Stomach (tissue), 9 donors: ENCODE data around the gene RPH3AL. TPM values are rescaled to one million over a fixed set of nuclear protein-coding genes. Genes with fewer than 3 reads are reported as not detected.
"Not testable (repeated sequence)": the region's sequence is repeated elsewhere in the genome, so short reads cannot be mapped to it uniquely, and the experiment has no call there.

ENCODE experiments used
- DNase-seq, 2 donors: peaks; one replicate each; pipeline versions ENCODE4 v3.0.0 to v3.0.0-alpha.2; 2013 to 2019
- H3K27ac ChIP-seq, 5 donors: fragments of 200-600 bp in 4 of 5; sonication (generic) in 4 of 5; one replicate each; pipeline ENCODE4 v1.5.1; 2013 to 2019; ENCODE audit warnings: mild to moderate bottlenecking in 1 of 5, moderate library complexity in 1 of 5
- H3K27me3 ChIP-seq, 3 donors: fragments of 200-600 bp; sonication (generic); one replicate each; pipeline ENCODE4 v1.5.1; 2017 to 2019; ENCODE audit warnings: mixed run types in 1 of 3
- H3K36me3 ChIP-seq, 4 donors: fragments of 200-600 bp; sonication (generic); 1 replicate in 3 of 4; 2 replicates in 1 of 4; pipeline ENCODE4 v1.5.1; 2016 to 2019
- H3K4me1 ChIP-seq, 4 donors: fragments of 200-600 bp; sonication (generic); one replicate each; pipeline ENCODE4 v1.5.1; 2016 to 2019
- H3K4me3 ChIP-seq, 4 donors: fragments of 200-600 bp; sonication (generic) in 3 of 4; one replicate each; pipeline ENCODE4 v1.5.1; 2016 to 2019; ENCODE audit warnings: mild to moderate bottlenecking in 1 of 4
- H3K9me3 ChIP-seq, 4 donors: fragments of 200-600 bp; sonication (generic); one replicate each; pipeline ENCODE4 v1.5.1; 2016 to 2019
- EP300 ChIP-seq: sonication (generic); formaldehyde crosslinking; IDR thresholded peaks from one replicate; pipeline ENCODE4 v1.6.1; 2017; ENCODE audit warnings: antibody characterized with exemption
- POLR2A ChIP-seq, 4 donors: fragments of 450-650 bp; IDR thresholded peaks; one replicate each; pipeline ENCODE4 v1.6.1; 2016; ENCODE audit warnings: antibody characterized with exemption in 4 of 4, control low read depth in 2 of 4, mild to moderate bottlenecking in 1 of 4, moderate library complexity in 1 of 4
- POLR2AphosphoS5 ChIP-seq, 3 donors: sonication (generic); formaldehyde crosslinking; IDR thresholded peaks; one replicate each; pipeline ENCODE4 v1.6.1; 2016; ENCODE audit warnings: antibody characterized with exemption in 3 of 3
- WGBS, 5 donors: extraction: QIAGEN DNeasy Blood & Tissue Kit in 3 of 5; methylation state at CpG; one replicate each; pipeline versions ENCODE4 v1.1.5 to v1.1.7; 2013 to 2018; 5-methylcytosine and 5-hydroxymethylcytosine counted together
- intact Hi-C: fragments of 100-400 bp; cut with DNase I; formaldehyde crosslinking; loops from one replicate; pipeline ENCODE4 v1.15.1; 2023; ENCODE audit warnings: low total_unique reads
- polyA plus RNA-seq, 3 donors: library from polyadenylated mRNA; stranded (reverse); fragments of 200-250 nt; gene quantifications; one replicate each; pipeline ENCODE4 v1.2.3, GENCODE V29; 2013
- total RNA-seq, 5 donors: library from RNA; depleted of rRNA; stranded (reverse); fragments of >200 nt; gene quantifications; one replicate each; pipeline versions ENCODE4 v1.1.0 to v1.2.3, GENCODE V29; 2014 to 2016
- TF ChIP-seq, protein P1 (sequence below), 7 experiments: fragments of 450-650 bp in 4 of 7; fragments of 200-600 bp in 3 of 7; sonication (generic) in 3 of 7; IDR thresholded peaks; one replicate each; pipeline ENCODE4 v1.5.1; 2016 to 2019; ENCODE audit warnings: antibody characterized with exemption in 7 of 7, control low read depth in 2 of 7, mild to moderate bottlenecking in 1 of 7
- donor health status: healthy with polysubstance abuse.
- donor health status: Bipolar disorder and iron deficiency.
- donor health status: healthy.

RPH3AL gene
- total and polyA plus RNA-seq, 8 donors: 4.9 to 38.5 (median 17.4) TPM

DNA sequence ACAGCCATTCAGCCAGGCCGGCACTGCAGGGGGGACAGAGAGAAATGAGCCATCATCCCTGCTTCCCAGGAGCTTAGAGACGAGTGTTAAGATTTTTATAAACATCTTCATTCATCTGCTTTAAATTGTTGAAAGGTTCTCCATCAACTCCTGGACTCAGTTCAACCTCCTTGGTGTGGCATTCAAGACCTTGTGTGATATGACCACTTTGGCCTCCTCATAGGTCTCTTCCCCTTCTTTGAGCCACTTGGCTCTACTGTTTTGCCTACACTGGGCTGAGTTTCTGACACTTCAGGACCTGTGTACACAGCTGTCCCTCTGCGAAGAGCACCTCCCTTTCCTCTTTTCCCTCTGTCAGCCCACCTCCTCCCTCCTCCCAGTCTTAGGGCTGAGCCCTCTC, 175.5 kb downstream of the RPH3AL start:
- Histone ChIP-seq H3K27ac (no peak overlapping the region), H3K27me3 (peaks cover 12 to 74% (median 23%) of the 10 kb centered on the region in 3 donors), H3K36me3 (no peaks in the 10 kb centered on the region), H3K4me1 (peaks cover 18 to 33% (median 30%) of the 10 kb centered on the region in 4 donors), H3K4me3 (no peak overlapping the region), H3K9me3 (no peaks in the 10 kb centered on the region)
- 77 to 89% (median 86%) methylated on average over 3 of the region's 3 CpGs for WGBS, 5 donors
- TF ChIP-seq POLR2AphosphoS5 (IDR thresholded peaks at IDR 0.05): no peak
- no peak for DNase-seq
- intact Hi-C loops: no loop called here

DNA sequence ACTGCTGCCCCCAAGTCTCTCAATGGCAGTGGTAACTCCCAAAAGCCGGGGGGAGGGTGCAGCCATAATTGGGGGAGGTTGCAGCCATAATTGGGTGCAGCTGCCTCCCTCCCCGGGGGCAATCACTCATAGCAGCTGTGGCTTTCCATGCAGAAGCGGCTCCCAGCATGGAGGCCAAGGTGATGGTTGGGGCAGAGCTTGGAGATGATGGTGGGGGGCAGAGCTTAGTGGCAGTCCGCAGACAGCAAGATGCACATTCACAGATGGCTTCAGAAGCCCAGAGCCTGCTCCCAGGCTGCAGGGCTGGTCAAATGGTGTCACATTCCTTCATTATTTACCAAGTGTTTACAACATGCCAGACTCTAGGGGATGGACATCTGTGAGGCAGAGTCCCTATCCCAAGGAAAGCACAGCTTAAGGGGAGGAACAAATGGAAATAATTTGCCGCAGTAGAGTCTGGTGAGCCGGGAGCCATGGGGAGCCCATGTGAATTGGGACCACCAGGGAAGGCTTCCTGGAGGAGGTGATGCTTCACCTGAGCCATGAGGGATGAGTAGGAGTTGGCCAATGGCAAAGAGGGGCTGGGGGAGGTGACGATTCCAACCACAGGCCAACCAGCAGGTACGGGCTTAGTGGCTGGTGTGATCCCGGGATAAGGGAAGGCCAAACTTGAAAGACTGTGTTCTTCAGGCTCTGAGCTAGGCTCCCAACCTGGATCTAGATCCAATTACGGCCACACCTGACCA, 179.3 kb downstream of the RPH3AL start:
- H3K4me1 ChIP-seq: peaks cover 0 to 2% (median 0%) of the 10 kb centered on the region in 4 donors
- H3K9me3 ChIP-seq: no peaks in the 10 kb centered on the region
- no peaks in the 10 kb centered on the region for H3K36me3 ChIP-seq
- no peak overlapping the region for H3K4me3 ChIP-seq
- H3K27ac ChIP-seq: no peak overlapping the region
- no peak for DNase-seq
- peaks cover 0 to 43% (median 0%) of the 10 kb centered on the region in 3 donors for H3K27me3 ChIP-seq
- TF ChIP-seq, protein P1, sequence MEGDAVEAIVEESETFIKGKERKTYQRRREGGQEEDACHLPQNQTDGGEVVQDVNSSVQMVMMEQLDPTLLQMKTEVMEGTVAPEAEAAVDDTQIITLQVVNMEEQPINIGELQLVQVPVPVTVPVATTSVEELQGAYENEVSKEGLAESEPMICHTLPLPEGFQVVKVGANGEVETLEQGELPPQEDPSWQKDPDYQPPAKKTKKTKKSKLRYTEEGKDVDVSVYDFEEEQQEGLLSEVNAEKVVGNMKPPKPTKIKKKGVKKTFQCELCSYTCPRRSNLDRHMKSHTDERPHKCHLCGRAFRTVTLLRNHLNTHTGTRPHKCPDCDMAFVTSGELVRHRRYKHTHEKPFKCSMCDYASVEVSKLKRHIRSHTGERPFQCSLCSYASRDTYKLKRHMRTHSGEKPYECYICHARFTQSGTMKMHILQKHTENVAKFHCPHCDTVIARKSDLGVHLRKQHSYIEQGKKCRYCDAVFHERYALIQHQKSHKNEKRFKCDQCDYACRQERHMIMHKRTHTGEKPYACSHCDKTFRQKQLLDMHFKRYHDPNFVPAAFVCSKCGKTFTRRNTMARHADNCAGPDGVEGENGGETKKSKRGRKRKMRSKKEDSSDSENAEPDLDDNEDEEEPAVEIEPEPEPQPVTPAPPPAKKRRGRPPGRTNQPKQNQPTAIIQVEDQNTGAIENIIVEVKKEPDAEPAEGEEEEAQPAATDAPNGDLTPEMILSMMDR (IDR thresholded peaks at IDR 0.05): no peak
- TF ChIP-seq EP300: no peak
- no peak for TF ChIP-seq POLR2A (IDR thresholded peaks at IDR 0.05)
- no peak for TF ChIP-seq POLR2AphosphoS5 (IDR thresholded peaks at IDR 0.05)
- intact Hi-C loops: no loop called here
- WGBS, 5 donors: 80 to 85% (median 83%) methylated on average over 10 of the region's 10 CpGs

DNA sequence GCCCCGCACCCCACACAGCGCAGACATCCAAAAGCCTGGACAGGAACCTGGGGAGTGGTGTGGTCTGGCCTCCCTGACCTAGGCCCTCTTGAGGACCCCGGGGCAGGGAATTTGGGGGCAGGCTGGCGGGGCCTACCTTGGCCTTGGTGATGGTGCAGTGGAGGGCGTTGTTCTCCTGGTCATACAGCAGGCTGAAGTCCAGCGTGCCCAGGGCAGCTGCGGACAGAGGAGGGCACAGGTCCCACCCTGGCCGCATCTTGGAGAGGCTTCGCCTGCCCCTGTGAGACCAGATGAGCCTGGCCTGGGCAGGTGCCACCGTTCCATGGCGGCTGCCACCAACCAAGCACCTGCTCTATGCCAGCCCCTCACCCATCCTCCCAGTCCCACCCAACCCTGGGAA, 180.2 kb downstream of the RPH3AL start:
- no peak for DNase-seq
- H3K27me3 ChIP-seq: peaks cover 0 to 35% (median 0%) of the 10 kb centered on the region in 3 donors
- no peak overlapping the region for H3K27ac ChIP-seq
- TF ChIP-seq POLR2AphosphoS5 (IDR thresholded peaks at IDR 0.05) (no peak), EP300 (no peak), POLR2A (IDR thresholded peaks at IDR 0.05) (no peak)
- TF ChIP-seq, protein P1 (IDR thresholded peaks at IDR 0.05): no peak
- WGBS, 5 donors: 72 to 92% (median 85%) methylated on average over 3 to 11 of the region's 11 CpGs
- no peaks in the 10 kb centered on the region for H3K9me3 ChIP-seq
- H3K4me3 ChIP-seq: no peak overlapping the region
- H3K4me1 ChIP-seq: no peaks in the 10 kb centered on the region
- H3K36me3 ChIP-seq: no peaks in the 10 kb centered on the region
- intact Hi-C loops: no loop called here

DNA sequence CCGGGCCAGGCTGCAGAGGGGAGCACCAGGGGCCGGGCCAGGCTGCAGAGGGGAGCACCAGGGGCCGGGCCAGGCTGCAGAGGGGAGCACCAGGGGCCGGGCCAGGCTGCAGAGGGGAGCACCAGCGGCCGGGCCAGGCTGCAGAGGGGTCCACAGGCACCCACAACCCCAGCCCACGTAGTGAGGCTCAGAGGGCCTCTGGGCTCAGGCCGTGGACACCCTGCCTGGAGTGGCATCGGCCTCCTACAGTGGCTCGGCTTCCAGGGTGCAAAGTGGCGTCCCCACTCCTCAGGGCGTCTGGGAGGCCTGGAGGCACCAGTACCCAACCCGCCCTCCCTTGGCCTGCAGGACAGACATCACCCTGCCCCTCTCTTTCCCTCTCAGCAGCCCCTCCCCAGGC, 180.7 kb downstream of the RPH3AL start:
- 90 to 97% (median 93%) methylated on average over 6 to 12 of the region's 13 CpGs for WGBS, 5 donors
- Histone ChIP-seq H3K4me3 (no peak overlapping the region), H3K9me3 (no peaks in the 10 kb centered on the region), H3K4me1 (no peaks in the 10 kb centered on the region), H3K36me3 (no peaks in the 10 kb centered on the region), H3K27ac (no peak overlapping the region), H3K27me3 (peaks cover 0 to 33% (median 0%) of the 10 kb centered on the region in 3 donors)
- DNase-seq: no peak
- intact Hi-C loops: no loop called here
- TF ChIP-seq POLR2AphosphoS5 (IDR thresholded peaks at IDR 0.05) (no peak), EP300 (no peak), POLR2A (IDR thresholded peaks at IDR 0.05) (no peak)
- TF ChIP-seq, protein P1 (IDR thresholded peaks at IDR 0.05): no peak

DNA sequence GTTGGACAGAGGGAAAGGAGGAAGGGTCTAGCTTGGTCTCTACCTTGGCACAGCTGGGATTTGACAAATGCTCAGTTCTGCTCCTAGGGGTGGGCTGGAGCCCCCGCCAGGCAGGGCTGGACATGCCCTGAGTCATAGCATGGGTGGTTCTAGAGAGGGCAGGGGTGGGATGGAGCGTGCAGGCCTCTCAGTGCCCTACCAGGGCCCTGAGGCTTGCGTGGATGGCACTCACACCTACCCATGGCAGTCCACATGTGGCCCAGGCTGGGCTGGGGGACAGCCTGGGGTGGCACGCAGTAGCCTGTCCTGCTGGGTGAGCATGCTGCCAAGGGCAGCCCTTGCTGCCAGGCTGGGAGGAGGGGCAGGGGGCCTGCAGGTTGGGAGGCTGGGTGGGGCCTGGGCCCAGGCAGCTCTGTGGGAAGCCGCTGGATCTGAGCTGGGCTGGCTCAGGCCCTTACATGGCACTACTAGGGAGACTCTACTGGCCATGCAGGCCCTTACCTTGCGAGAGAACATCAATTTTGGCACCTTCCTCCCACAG, 182.4 kb downstream of the RPH3AL start:
- WGBS, 5 donors: 80 to 100% (median 88%) methylated on average over 1 to 6 of the region's 6 CpGs
- H3K27ac ChIP-seq: no peak overlapping the region
- intact Hi-C loops: no loop called here
- DNase-seq: no peak
- no peaks in the 10 kb centered on the region for H3K9me3 ChIP-seq
- no peak for TF ChIP-seq EP300
- no peak for TF ChIP-seq POLR2A (IDR thresholded peaks at IDR 0.05)
- TF ChIP-seq, protein P1 (IDR thresholded peaks at IDR 0.05): no peak
- TF ChIP-seq POLR2AphosphoS5 (IDR thresholded peaks at IDR 0.05): no peak
- peaks cover 0 to 3% (median 0%) of the 10 kb centered on the region in 4 donors for H3K36me3 ChIP-seq
- no peaks in the 10 kb centered on the region for H3K4me1 ChIP-seq
- peaks cover 0 to 18% (median 0%) of the 10 kb centered on the region in 3 donors for H3K27me3 ChIP-seq
- H3K4me3 ChIP-seq: no peak overlapping the region

DNA sequence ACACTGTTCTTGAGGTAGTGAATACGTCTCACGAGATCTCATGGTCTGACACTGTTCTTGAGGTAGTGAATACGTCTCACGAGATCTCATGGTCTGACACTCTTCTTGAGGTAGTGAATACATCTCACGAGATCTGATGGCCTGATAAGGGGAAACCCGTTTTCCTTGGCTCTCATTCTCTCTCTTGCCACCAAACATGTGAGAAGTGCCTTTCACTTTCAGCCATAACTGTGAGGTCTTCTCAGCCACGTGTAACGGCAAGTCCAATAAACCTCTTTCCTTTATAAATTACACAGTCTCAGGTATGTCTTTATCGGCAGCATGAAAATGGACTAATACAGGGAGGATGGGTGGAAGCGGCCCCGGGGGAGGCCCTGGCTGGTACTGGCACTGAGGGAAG, 184.0 kb downstream of the RPH3AL start:
- peaks cover 0 to 18% (median 0%) of the 10 kb centered on the region in 3 donors for H3K27me3 ChIP-seq
- H3K27ac ChIP-seq, H3K4me1 ChIP-seq, intact Hi-C loops, H3K9me3 ChIP-seq, H3K4me3 ChIP-seq, DNase-seq, H3K36me3 ChIP-seq: not testable (repeated sequence)
- WGBS, 5 donors: 78 to 83% (median 81%) methylated on average over 9 of the region's 11 CpGs
